Ishikawa (cell line): ENCODE results near the gene TMEM106A.

ENCODE experiments used
- CEBPB ChIP-seq: IDR thresholded peaks from 2 replicates; pipeline ENCODE4 v1.6.1; 2012
- CREB1 ChIP-seq: IDR thresholded peaks from 2 replicates; pipeline ENCODE4 v1.6.1; 2012; ENCODE audit warnings: low read depth
- EGR1 ChIP-seq: IDR thresholded peaks from 2 replicates; pipeline ENCODE4 v1.6.1; 2012
- EP300 ChIP-seq: IDR thresholded peaks from 2 replicates; pipeline ENCODE4 v1.6.1; 2012; ENCODE audit warnings: borderline replicate concordance
- FOXM1 ChIP-seq: IDR thresholded peaks from 2 replicates; pipeline ENCODE4 v1.6.1; 2012; ENCODE audit warnings: low read depth, borderline replicate concordance
- MAX ChIP-seq: IDR thresholded peaks from 2 replicates; pipeline ENCODE4 v1.6.1; 2012
- NFIC ChIP-seq: IDR thresholded peaks from 2 replicates; pipeline ENCODE4 v1.6.1; 2012
- RAD21 ChIP-seq: IDR thresholded peaks from 2 replicates; pipeline ENCODE4 v1.6.1; 2012; ENCODE audit warnings: low read depth
- REST ChIP-seq: IDR thresholded peaks from 2 replicates; pipeline ENCODE4 v1.6.1; 2012; ENCODE audit warnings: low read depth, mild to moderate bottlenecking
- TAF1 ChIP-seq: IDR thresholded peaks from 2 replicates; pipeline ENCODE4 v1.6.1; 2012; ENCODE audit warnings: low read depth, mild to moderate bottlenecking
- TCF12 ChIP-seq: IDR thresholded peaks from 2 replicates; pipeline ENCODE4 v1.6.1; 2012; ENCODE audit warnings: low read depth
- TEAD4 ChIP-seq: IDR thresholded peaks from 2 replicates; pipeline ENCODE4 v1.6.1; 2012
- USF1 ChIP-seq: IDR thresholded peaks from 2 replicates; pipeline ENCODE4 v1.6.1; 2012
- YY1 ChIP-seq: IDR thresholded peaks from 2 replicates; pipeline ENCODE4 v1.6.1; 2012; ENCODE audit warnings: low read depth
- ZBTB7A ChIP-seq: IDR thresholded peaks from 2 replicates; pipeline ENCODE4 v1.6.1; 2012; ENCODE audit warnings: low read depth

Gene TMEM106A

GRCh38 chr17:43193251-43193650 is 18.4 kb upstream of the TMEM106A start:
- TF ChIP-seq TCF12 (no peak), CEBPB (no peak), USF1 (no peak), FOXM1 (no peak), YY1 (no peak), TAF1 (no peak), RAD21 (no peak), CREB1 (no peak), ZBTB7A (no peak), EGR1 (no peak), REST (no peak), NFIC (no peak), TEAD4 (no peak), MAX (no peak), EP300 (no peak)

- TF ChIP-seq TEAD4 (no peak), ZBTB7A (no peak), MAX (no peak), TCF12 (no peak), USF1 (no peak), FOXM1 (no peak), YY1 (no peak), EP300 (no peak), TAF1 (no peak), NFIC (no peak)
Measured at GRCh38 chr17:43199633-43200032, 12.0 kb upstream of the TMEM106A start.

GRCh38 chr17:43200127-43200526 is 11.5 kb upstream of the TMEM106A start:
- no peak for TF ChIP-seq TAF1
- TF ChIP-seq YY1 = no peak
- no peak for TF ChIP-seq EGR1
- no peak for TF ChIP-seq RAD21
- TF ChIP-seq CEBPB = no peak
- TF ChIP-seq EP300 = no peak

- TF ChIP-seq RAD21 (no peak), TCF12 (no peak), CREB1 (no peak), ZBTB7A (no peak), CEBPB (no peak), NFIC (no peak)
Measured at GRCh38 chr17:43210576-43210975, 1.1 kb upstream of the TMEM106A start.

- TF ChIP-seq TEAD4 = no peak
- no peak for TF ChIP-seq YY1
- TF ChIP-seq USF1 = no peak
- no peak for TF ChIP-seq NFIC
- no peak for TF ChIP-seq REST
- TF ChIP-seq RAD21 = no peak
- TF ChIP-seq ZBTB7A = no peak
- no peak for TF ChIP-seq MAX
- TF ChIP-seq TCF12 = no peak
- TF ChIP-seq CREB1 = no peak
- no peak for TF ChIP-seq TAF1
- TF ChIP-seq EGR1 = no peak
- no peak for TF ChIP-seq CEBPB
- TF ChIP-seq EP300 = no peak
- no peak for TF ChIP-seq FOXM1
Measured at GRCh38 chr17:43211123-43211479, 574 bp upstream of the TMEM106A start.
